Endometrial microvascular endothelial cells (primary cell): ENCODE results near the gene XRCC5. TPM values are rescaled to one million over a fixed set of nuclear protein-coding genes. Genes with fewer than 3 reads are reported as not detected.

Experiments used
- in situ Hi-C: cut with HindIII; loops from 2 replicates; pipeline ENCODE4 v1.10.0; 2017; ENCODE audit warnings: low sequenced_read_pairs, low pct_unique_long_range_greater_than_20kb; ENCODE audit errors: inconsistent ontology term
- total RNA-seq: library from RNA; depleted of rRNA; stranded (reverse); fragments of >200 nt; gene quantifications from one replicate; pipeline ENCODE4 v1.2.3, GENCODE V29; 2015; ENCODE audit errors: inconsistent ontology term

Gene XRCC5
- total RNA-seq, 1 donor from 2014 or later, result 286 TPM

GRCh38 chr2:216146573-216146972 is 37.4 kb downstream of the XRCC5 start:
- in situ Hi-C loops, result no loop called here

DNA sequence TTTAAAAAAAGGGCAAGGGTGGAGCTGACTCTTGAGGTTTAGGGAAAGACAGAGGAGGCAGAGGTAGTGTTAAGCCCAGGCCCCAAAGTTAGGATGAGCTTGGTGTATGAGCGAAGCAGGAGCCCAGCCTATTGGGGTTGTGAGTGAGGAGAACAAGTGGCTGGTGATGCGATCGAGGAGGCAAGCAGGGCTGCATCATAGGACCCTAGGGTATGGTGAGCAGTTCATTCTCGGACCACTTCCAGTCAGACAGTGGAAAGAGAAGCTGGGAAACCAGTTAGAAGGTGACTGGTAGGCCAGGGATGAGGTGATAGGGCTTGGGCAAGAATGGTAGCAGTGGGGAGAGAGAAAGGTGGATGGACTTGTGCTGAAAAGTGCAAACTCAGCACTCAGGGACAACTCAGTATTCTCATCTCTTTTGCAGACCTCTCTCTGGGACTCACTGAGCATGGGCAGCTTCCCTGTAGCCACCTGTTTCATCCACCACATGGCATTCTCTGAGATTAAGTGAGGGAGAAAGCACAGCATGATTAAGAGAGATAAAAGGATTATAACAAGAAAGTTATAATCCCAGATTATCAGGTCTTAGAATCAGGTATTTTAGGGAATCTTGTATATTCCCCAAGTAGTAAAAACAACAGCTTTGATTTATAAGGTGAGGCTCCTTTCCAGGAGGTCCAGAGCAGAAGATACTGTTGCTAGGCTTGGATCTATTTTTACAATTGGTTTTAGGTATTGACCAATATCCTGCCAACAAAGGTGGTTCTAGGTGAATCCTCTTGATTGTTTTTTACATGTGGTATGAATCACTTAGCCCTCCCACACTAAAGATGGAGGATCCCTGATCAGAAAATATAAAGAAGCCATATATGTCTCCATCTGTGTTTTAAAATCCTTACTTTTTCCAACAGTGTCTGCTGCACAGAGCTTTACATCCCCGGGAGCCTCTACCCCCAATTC is 38.3 kb downstream of the XRCC5 start:
- in situ Hi-C loops, result no loop called here

GRCh38 chr2:216148983-216149382 is 39.8 kb downstream of the XRCC5 start:
- in situ Hi-C loops, result no loop called here

DNA sequence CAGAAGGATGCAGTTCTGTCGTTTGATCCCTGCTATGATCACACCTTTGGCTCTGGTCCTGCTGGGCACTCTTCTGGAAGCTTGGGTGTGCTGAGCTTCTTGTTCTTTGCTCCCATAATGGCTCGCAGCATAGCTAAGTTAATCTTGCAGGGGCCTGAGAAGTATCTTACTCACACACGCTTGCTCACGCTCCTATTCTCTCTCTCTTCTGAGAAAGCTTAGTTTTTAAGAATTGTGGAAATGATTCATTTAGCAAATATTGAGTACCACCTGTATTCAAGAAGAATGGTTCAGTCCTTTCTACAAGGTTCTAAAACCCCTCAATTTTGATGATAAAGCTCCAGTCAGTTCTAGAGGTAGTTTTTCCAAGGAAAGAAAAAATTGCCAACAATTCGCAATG is 40.6 kb downstream of the XRCC5 start:
- in situ Hi-C loops, result no loop called here

- in situ Hi-C loops, result no loop called here
Observed at GRCh38 chr2:216151313-216152025, 42.3 kb downstream of the XRCC5 start.

- in situ Hi-C loops, result no loop called here
Observed at GRCh38 chr2:216155954-216156353, 46.8 kb downstream of the XRCC5 start.

GRCh38 chr2:216156822-216157221 is 47.7 kb downstream of the XRCC5 start:
- in situ Hi-C loops, result no loop called here

DNA sequence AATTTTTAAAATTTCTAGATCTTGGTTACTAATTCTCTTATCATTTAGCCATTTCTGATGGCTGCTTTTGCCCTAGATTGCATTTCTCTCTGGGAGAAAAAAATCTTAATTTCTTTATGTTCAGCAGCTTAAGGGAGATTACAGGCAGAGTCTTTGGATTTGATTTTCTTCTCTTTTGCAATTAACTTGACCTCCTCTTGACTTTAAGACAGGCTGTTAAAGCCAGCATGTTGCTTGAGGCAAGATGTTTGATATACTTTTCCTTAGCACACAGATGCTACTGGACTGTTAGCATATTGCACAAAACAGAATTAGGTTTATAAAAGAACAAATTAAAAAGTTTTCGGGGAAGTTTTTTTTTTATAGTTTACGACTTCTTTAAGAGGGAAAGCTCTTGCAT is 50.0 kb downstream of the XRCC5 start:
- in situ Hi-C loops, result no loop called here

DNA sequence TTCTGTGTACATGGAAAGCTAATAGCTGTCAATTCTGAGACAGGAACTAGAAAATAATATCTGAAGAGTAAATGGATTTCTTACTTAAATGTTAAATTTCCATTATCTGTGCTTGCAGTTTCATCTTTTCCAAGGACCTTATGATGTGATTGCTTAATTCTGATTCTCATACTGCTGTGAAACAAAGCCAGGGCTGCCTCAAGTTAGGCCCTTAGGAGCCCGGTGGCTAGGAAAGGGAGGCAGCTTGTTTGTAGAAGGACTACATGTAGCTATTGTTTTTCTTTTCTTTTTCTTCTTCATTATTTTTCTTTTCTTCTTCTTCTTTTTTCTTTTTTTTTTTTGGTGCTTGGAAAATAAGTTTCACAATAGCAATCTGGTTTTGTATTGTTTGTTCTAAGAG is 50.5 kb downstream of the XRCC5 start:
- in situ Hi-C loops, result no loop called here

GRCh38 chr2:216160786-216161185 is 51.6 kb downstream of the XRCC5 start:
- in situ Hi-C loops, result no loop called here

GRCh38 chr2:216161967-216162366 is 52.8 kb downstream of the XRCC5 start:
- in situ Hi-C loops, result no loop called here

GRCh38 chr2:216163518-216163917 is 54.4 kb downstream of the XRCC5 start:
- in situ Hi-C loops, result no loop called here

- in situ Hi-C loops, result no loop called here
Observed at GRCh38 chr2:216164087-216164486, 54.9 kb downstream of the XRCC5 start.

DNA sequence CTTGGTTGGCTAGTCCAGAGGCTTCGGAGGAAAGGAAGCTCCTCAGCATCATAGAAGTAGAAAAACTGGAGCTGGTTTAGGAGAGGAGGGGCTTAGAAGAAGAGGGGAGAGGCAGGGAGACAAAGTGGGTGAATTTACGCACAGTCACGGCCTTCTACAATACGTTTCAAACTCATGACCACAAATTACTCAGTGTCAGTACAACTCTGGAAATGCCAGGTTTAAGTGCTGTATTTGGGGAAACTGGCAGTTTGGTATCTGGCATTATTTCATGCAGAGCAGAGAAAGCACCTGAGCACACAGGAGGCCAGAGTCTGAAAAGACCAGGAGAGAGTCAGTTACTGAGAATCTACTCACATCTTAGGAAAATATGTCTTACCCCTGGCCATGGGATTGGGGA is 55.4 kb downstream of the XRCC5 start:
- in situ Hi-C loops, result no loop called here

DNA sequence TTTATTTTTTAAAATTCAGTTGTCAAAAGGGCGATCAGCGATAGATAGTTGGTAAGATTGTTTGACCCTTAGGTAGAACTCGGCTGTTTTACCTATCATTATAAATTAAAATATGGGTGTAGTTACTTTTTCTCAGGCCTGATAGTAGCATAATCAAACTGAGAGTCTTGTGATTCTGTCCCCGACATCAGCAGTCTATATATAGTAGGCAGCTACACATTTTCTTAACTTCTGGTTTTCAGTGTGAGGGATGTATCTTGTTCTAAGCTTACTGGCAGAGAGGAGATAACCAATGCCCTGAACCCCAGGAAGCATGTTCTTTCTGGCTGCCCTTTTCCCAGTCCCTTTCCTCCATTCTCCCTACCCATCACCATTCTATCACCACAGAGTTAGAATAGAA is 56.6 kb downstream of the XRCC5 start:
- in situ Hi-C loops, result no loop called here

- in situ Hi-C loops, result no loop called here
Observed at GRCh38 chr2:216169087-216169486, 59.9 kb downstream of the XRCC5 start.

DNA sequence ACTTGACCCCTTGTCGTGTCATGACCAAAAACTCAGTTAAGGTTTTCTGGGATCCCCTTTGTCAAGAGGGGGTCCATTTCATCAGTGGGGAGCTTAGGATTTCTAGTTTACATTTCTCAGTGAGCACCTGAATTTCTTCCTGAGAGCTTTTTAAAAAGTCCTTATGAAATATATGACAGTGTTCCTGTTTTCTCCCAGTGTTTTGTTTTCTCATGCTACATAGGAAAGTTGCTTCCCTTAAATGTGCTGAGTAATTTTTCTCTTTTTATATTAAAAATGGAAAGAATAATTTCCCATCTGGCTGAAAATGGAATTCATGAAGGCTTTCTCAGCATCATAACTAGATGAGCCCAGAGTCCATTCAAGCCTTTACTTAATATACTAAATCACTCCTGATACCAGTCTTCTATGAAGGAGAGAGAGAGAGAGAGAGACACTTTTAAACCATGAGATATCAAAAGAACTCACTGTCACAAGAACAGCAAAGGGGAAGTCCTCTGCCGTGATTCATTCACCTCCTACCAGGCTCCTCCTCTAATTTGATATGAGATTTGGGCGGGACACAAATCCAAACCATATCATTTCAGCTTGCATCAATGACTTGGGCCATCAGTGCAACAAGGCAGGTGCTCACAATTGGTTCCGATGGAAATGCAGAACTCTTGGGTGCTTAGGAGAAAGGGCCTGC is 61.1 kb downstream of the XRCC5 start:
- in situ Hi-C loops, result no loop called here

DNA sequence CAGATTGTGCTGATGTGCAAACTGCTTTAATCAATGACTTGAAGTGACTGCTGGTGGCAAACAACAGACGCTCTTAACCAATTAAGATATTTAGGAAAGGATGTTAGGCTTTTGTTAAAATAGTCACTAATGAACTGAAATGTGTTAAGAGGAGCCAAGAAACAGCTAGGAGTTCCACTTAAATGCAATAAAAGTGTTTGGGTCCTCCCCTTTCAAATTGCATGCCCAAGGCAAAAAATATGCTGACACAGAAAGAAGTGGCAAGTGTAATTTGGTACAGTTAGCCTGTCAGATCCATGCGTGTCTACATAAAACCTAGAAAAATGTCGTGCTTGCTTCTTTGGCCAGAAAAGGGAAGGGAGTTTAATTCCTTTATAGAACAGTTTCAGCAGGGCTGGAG is 61.9 kb downstream of the XRCC5 start:
- in situ Hi-C loops, result no loop called here

GRCh38 chr2:216172493-216172892 is 63.3 kb downstream of the XRCC5 start:
- in situ Hi-C loops, result no loop called here

DNA sequence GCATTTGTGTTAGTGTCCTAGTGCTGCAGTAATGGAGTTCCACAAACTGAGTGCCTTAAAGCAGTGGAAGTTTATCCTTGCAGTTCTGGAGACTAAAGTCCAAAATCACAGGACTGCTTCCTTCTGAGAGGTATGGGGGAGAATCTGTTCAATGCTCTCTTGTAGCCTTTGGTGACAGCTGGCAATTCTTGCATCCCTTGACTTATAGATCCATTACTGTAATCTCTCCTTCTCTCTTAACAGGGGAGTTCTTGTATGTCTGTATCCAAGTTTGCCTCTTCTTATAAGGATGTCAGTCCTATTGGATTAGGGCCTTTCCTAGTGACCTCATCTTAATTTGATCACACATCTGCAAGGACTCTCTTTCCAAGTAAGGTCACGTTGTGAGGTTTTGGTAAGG is 69.9 kb downstream of the XRCC5 start:
- in situ Hi-C loops, result no loop called here
